Measurements from ENCODE around the gene OR8I2. TPM values are rescaled to one million over a fixed set of nuclear protein-coding genes. Genes with fewer than 3 reads are reported as not detected.
"Not testable (repeated sequence)": the region's sequence is repeated elsewhere in the genome, so short reads cannot be mapped to it uniquely, and the experiment has no call there.

Gene OR8I2

GRCh38 chr11:56143681-56144080 lies 50.6 kb downstream of the OR8I2 start:
- H3K27me3 ChIP-seq (ENCODE audit: control insufficient read depth in 1 of 2, insufficient read depth in 1 of 2, low read length in 2 of 2); H3K23ac ChIP-seq (ENCODE audit: low read length in 2 of 2); H2AFZ ChIP-seq (ENCODE audit: low read depth, low read length); H2BK15ac ChIP-seq (ENCODE audit: low read depth, poor library complexity, severe bottlenecking); H3K27ac ChIP-seq (ENCODE audit: low read length, poor library complexity, severe bottlenecking); H4K91ac ChIP-seq (ENCODE audit: low read length); H3K4me2 ChIP-seq (ENCODE audit: low read length, poor library complexity, severe bottlenecking); H2AK5ac ChIP-seq (ENCODE audit: low read length, severe bottlenecking); DNase-seq; H3K79me1 ChIP-seq (replicated peaks; ENCODE audit: low read length, poor library complexity, severe bottlenecking); H3K4ac ChIP-seq (ENCODE audit: low read depth in 1 of 2, low read length in 2 of 2); H2BK120ac ChIP-seq (ENCODE audit: low read depth, low read length); H3K14ac ChIP-seq (ENCODE audit: low read length in 2 of 2); H3K36me3 ChIP-seq (ENCODE audit: control insufficient read depth in 1 of 2, insufficient read depth in 2 of 2, low read depth in 1 of 2, low read length in 2 of 2); H3K18ac ChIP-seq (ENCODE audit: low read depth in 1 of 2, low read length in 2 of 2); H2BK12ac ChIP-seq (ENCODE audit: low read length in 2 of 2); H3K9ac ChIP-seq (ENCODE audit: low read length); H4K8ac ChIP-seq (ENCODE audit: low read length); H3K4me1 ChIP-seq (ENCODE audit: control insufficient read depth, insufficient read depth, low read depth, low read length); H2BK5ac ChIP-seq (ENCODE audit: low read depth, low read length, poor library complexity, severe bottlenecking); H3K4me3 ChIP-seq (ENCODE audit: insufficient read depth in 1 of 2, low read depth in 1 of 2, low read length in 2 of 2): not testable (repeated sequence)
- H3K9me3 ChIP-seq (ENCODE audit: control insufficient read depth, low read length), result peaks cover 10% of the 10 kb centered on the region
- 100% methylated on average over 3 of the region's 30 CpGs for WGBS

Small RNAs within 50 kb of the gene (small RNA-seq; reads per million reads assigned to genes)
- not detected for gene OR8I4P (ENCODE audit: low read depth)

Data from mesenchymal stem cell (in vitro differentiated cells and primary cell).